GM10248 (cell line): ENCODE measurements around the gene CYP19A1.

Experiments used
- CTCF ChIA-PET: fragments of 300-600 bp; sonication (Branson Sonifier 250); formaldehyde crosslinking; extraction: SDS; loops from one replicate; lab custom pipeline; 2021; ENCODE audit warnings: antibody characterized with exemption; lab: Yijun Ruan, JAX
- POLR2A ChIA-PET: fragments of 350-650 bp; sonication (Branson Sonifier 250); formaldehyde crosslinking; extraction: SDS; loops from one replicate; lab custom pipeline; 2020; ENCODE audit warnings: antibody characterized with exemption; lab: Yijun Ruan, JAX
- DNase-seq: peaks from one replicate; pipeline ENCODE4 v3.0.0; 2012; ENCODE audit errors: extremely low spot score
- CTCF ChIP-seq: IDR thresholded peaks from 2 replicates; pipeline ENCODE4 v1.5.1; 2012; ENCODE audit warnings: mild to moderate bottlenecking, low read depth; ENCODE audit errors: extremely low read depth, missing control alignments, control extremely low read depth

The CYP19A1 gene

GRCh38 chr15:51184627-51185026, 153.8 kb downstream of the CYP19A1 start:
- DNase-seq: no peak
- ChIA-PET CTCF (interaction anchor here (1.4 to 8.7 kb wide), 4 partner anchors 8 to 217 kb away, joined by 4 to 78 read pairs (median 21); no protein-coding TSS in a partner anchor), POLR2A (no interaction called here)
- TF ChIP-seq CTCF: no peak

- POLR2A ChIA-PET: no interaction called here
- CTCF ChIA-PET: interaction anchor here (1.3 to 8.7 kb wide), 3 partner anchors 10 to 30 kb away, joined by 4 to 78 read pairs (median 38); no protein-coding TSS in a partner anchor
- DNase-seq: no peak
- no peak for TF ChIP-seq CTCF
These were observed 155.3 kb downstream of the CYP19A1 start for GRCh38 chr15:51183076-51183475.

DNA sequence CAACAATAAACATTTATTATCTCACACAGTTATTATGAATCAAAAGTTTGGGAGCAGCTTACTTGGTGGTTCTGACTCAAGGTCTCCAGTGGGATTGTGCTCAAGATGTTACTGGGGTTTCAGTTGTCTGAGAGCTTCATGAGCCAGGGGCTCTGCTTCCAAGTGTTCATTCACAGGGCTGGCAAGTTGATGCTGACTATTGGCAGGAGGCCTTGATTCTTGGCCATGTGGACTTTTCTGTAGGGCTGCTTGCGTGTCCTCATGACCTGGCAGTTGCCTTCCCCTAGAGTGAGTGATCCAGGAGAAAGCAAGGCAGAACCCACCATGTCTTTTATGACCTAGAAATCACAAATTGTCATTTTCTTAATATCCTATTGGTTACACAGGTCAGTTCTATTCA, 156.5 kb downstream of the CYP19A1 start:
- ChIA-PET POLR2A (no interaction called here), CTCF (interaction anchor here (1.3 to 6.8 kb wide), 3 partner anchors 11 to 29 kb away, joined by 4 to 38 read pairs (median 10); no protein-coding TSS in a partner anchor)
- TF ChIP-seq CTCF: no peak
- DNase-seq: no peak

DNA sequence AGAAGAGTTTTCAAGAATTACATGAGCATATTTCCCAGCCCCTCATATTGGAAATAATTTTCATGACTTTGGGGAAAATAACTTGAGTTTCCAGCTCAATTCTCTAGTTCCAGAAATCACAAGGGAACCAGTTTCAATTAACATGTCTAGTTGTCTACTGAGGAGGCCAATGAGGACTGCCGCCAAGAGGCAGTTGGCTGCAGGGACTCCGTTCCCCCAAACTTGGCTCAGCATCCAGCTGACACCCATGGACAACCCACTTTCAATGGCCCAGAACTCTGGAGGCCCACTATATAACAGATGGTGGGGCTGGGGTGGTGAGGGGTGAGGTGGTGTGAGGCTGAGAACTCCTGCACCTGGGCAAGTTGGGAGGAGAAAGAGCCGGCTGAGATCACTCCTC, 157.2 kb downstream of the CYP19A1 start:
- POLR2A ChIA-PET: no interaction called here
- DNase-seq: no peak
- CTCF ChIA-PET: interaction anchor here (2.5 to 6.8 kb wide), 2 partner anchors 11 to 18 kb away, joined by 10 to 38 read pairs; no protein-coding TSS in a partner anchor
- TF ChIP-seq CTCF: no peak

- CTCF ChIA-PET: interaction anchor here (2.5 to 6.8 kb wide), 2 partner anchors 12 to 18 kb away, joined by 10 to 38 read pairs; no protein-coding TSS in a partner anchor
- POLR2A ChIA-PET: no interaction called here
- TF ChIP-seq CTCF: no peak
- no peak for DNase-seq
These were observed 157.9 kb downstream of the CYP19A1 start for GRCh38 chr15:51180534-51180933.

DNA sequence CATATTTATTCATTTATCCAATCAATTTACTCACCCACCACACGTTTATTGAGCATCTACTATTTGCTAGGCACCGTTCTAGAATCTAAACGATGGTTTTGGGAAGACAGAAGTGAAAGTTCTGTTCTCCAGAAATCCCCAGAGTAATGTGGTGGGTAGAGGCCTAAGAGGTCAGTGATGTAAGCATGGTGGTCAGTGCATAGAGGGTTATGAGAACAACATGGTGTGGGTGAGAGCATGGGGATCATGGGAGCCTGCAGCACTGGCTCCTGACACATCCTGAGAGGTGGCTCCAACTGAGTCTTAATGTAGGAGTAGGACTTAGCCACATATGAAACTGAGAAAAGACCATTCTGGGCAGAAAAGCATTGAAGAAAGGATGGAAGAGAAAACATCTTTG, 158.4 kb downstream of the CYP19A1 start:
- POLR2A ChIA-PET: no interaction called here
- CTCF ChIA-PET: interaction anchor here (2.5 to 6.8 kb wide), 2 partner anchors 13 to 17 kb away, joined by 10 to 38 read pairs; no protein-coding TSS in a partner anchor
- TF ChIP-seq CTCF: no peak
- no peak for DNase-seq
